Psoas muscle (tissue), 8 donors: ENCODE results near the gene NHEJ1. TPM values are rescaled to one million over a fixed set of nuclear protein-coding genes. Genes with fewer than 3 reads are reported as not detected.

ENCODE experiments used
- ATAC-seq, 4 donors: fragments of 200-7000 bp; cut with Tn5 transposase; one replicate each; pipeline ENCODE4 v1.9.1; 2020; ENCODE audit warnings: moderate library complexity in 3 of 4, mild to moderate bottlenecking in 2 of 4
- DNase-seq, 2 donors: peaks; one replicate each; pipeline ENCODE4 v3.0.0-alpha.2; 2020
- H3K27ac ChIP-seq: fragments of 200-600 bp; one replicate; pipeline ENCODE4 v1.8.0; 2022
- H3K27me3 ChIP-seq, 3 donors: fragments of 200-600 bp in 1 of 3; one replicate each; pipeline versions ENCODE4 v1.6.1 to v1.8.0; 2013 to 2022; ENCODE audit warnings: low read length in 2 of 3, mild to moderate bottlenecking in 2 of 3, moderate library complexity in 1 of 3; ENCODE audit not compliant: insufficient read depth in 3 of 3
- H3K36me3 ChIP-seq, 2 donors: fragments of 200-600 bp in 1 of 2; one replicate each; pipeline versions ENCODE4 v1.6.1 to v1.8.0; 2013 to 2022; ENCODE audit warnings: low read depth in 1 of 2, mild to moderate bottlenecking in 1 of 2, moderate library complexity in 1 of 2; ENCODE audit not compliant: insufficient read depth in 1 of 2
- H3K4me1 ChIP-seq: fragments of 200-600 bp; one replicate; pipeline ENCODE4 v1.8.0; 2022
- H3K4me3 ChIP-seq: fragments of 200-600 bp; one replicate; pipeline ENCODE4 v1.8.0; 2022; ENCODE audit warnings: mild to moderate bottlenecking
- H3K9me3 ChIP-seq: fragments of 200-600 bp; one replicate; pipeline ENCODE4 v1.8.0; 2022
- WGBS, 3 donors: extraction: QIAGEN DNeasy Blood & Tissue Kit; methylation state at CpG; one replicate each; pipeline versions ENCODE4 v1.1.6 to v1.1.7; 2013; 5-methylcytosine and 5-hydroxymethylcytosine counted together
- intact Hi-C, 2 donors: fragments of 100-400 bp; cut with DNase I; formaldehyde crosslinking; loops; one replicate each; pipeline versions ENCODE4 v1.11.0 to v1.14.2; 2022
- polyA plus RNA-seq, 3 donors: library from polyadenylated mRNA; stranded (reverse); fragments of 200-250 nt; gene quantifications; one replicate each; pipeline ENCODE4 v1.2.3, GENCODE V29; 2013
- total RNA-seq, 4 donors: library from RNA; stranded (reverse); fragmentation: NEBNext Ultra II Directional in 2 of 4; extraction: Animal tissue kit (Norgen Biotek cat#: 25700) in 2 of 4; gene quantifications; one replicate each; pipeline versions ENCODE4 v1.2.1 to v1.2.4, GENCODE V29; 2021 to 2023
- TF ChIP-seq, protein P1 (sequence below): fragments of 200-600 bp; IDR thresholded peaks from one replicate; pipeline ENCODE4 v1.8.0; 2022; ENCODE audit warnings: antibody characterized with exemption
- donor health status: healthy with polysubstance abuse.
- donor health status: DM: no; HTN: no; CAD: no; lungs with moderate emphysema.
- donor health status: Bipolar disorder and iron deficiency.
- donor health status: healthy.
- donor health status: DM: yes; HTN: yes; CAD: no.
- donor health status: DM: no; HTN: no; CAD: no.
- donor health status: DM: no; HTN: no; CAD: no.
- donor health status: DM: yes; HTN: yes; CAD: no.

NHEJ1 gene
- total and polyA plus RNA-seq, 7 donors, result 10.7 to 20.5 (median 14.4) TPM

GRCh38 chr2:219078951-219079350 lies 81.7 kb downstream of the NHEJ1 start:
- Histone ChIP-seq H3K9me3 (no peaks in the 10 kb centered on the region), H3K4me1 (no peaks in the 10 kb centered on the region), H3K27ac (no peak overlapping the region), H3K4me3 (no peak overlapping the region), H3K27me3 (no peaks in the 10 kb centered on the region), H3K36me3 (peaks cover 4 to 40% of the 10 kb centered on the region in 2 donors)
- intact Hi-C loops, result loop anchor here in 1 of 2 donors (5.0 kb wide), 1 partner anchor 38 kb away; no protein-coding TSS in a partner anchor
- TF ChIP-seq, protein P1, sequence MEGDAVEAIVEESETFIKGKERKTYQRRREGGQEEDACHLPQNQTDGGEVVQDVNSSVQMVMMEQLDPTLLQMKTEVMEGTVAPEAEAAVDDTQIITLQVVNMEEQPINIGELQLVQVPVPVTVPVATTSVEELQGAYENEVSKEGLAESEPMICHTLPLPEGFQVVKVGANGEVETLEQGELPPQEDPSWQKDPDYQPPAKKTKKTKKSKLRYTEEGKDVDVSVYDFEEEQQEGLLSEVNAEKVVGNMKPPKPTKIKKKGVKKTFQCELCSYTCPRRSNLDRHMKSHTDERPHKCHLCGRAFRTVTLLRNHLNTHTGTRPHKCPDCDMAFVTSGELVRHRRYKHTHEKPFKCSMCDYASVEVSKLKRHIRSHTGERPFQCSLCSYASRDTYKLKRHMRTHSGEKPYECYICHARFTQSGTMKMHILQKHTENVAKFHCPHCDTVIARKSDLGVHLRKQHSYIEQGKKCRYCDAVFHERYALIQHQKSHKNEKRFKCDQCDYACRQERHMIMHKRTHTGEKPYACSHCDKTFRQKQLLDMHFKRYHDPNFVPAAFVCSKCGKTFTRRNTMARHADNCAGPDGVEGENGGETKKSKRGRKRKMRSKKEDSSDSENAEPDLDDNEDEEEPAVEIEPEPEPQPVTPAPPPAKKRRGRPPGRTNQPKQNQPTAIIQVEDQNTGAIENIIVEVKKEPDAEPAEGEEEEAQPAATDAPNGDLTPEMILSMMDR, result no peak
- DNase-seq, result no peak
- ATAC-seq, result no peak
- WGBS, 3 donors, result 94 to 95% (median 95%) methylated on average over 4 of the region's 4 CpGs

- no peaks in the 10 kb centered on the region for H3K4me1 ChIP-seq
- no peak overlapping the region for H3K27ac ChIP-seq
- peaks cover 4 to 40% of the 10 kb centered on the region in 2 donors for H3K36me3 ChIP-seq
- TF ChIP-seq, protein P1, result no peak
- no peaks in the 10 kb centered on the region for H3K27me3 ChIP-seq
- H3K9me3 ChIP-seq, result no peaks in the 10 kb centered on the region
- DNase-seq, result no peak
- no peak for ATAC-seq
- intact Hi-C loops, result loop anchor here in 1 of 2 donors (5.0 kb wide), 1 partner anchor 39 kb away; no protein-coding TSS in a partner anchor
- WGBS, 3 donors, result 84 to 92% (median 91%) methylated on average over 3 of the region's 3 CpGs
- H3K4me3 ChIP-seq, result no peak overlapping the region
Observed at GRCh38 chr2:219078126-219078525, 82.5 kb downstream of the NHEJ1 start.

DNA sequence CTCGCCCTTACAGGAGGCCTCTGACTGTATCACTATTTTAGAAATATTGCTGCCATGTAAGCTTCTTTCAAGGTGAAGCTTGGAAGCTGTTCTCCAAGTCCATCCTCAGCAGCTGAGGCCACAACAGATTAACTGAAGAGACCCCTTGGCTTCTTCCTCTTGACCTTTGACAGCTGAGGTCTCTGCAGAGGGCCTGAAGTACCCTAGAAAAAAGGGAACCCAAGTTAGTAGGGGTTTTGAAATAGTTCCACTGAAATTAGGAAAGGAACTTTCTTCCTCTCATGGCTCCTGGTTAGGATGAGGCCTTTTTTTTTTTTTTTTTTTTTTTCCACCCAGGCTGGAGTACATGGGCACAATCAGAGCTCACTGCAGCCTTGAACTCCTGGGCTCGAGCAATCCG lies 84.4 kb downstream of the NHEJ1 start:
- TF ChIP-seq, protein P1, result no peak
- Histone ChIP-seq H3K4me1 (no peaks in the 10 kb centered on the region), H3K36me3 (peaks cover 4 to 40% of the 10 kb centered on the region in 2 donors), H3K27me3 (no peaks in the 10 kb centered on the region), H3K4me3 (no peak overlapping the region), H3K27ac (no peak overlapping the region), H3K9me3 (no peaks in the 10 kb centered on the region)
- DNase-seq, result no peak
- WGBS, 3 donors, result 93 to 98% (median 95%) methylated on average over 3 of the region's 3 CpGs
- no peak for ATAC-seq
- intact Hi-C loops, result loop anchor here in 1 of 2 donors (5.0 kb wide), 1 partner anchor 41 kb away; no protein-coding TSS in a partner anchor

DNA sequence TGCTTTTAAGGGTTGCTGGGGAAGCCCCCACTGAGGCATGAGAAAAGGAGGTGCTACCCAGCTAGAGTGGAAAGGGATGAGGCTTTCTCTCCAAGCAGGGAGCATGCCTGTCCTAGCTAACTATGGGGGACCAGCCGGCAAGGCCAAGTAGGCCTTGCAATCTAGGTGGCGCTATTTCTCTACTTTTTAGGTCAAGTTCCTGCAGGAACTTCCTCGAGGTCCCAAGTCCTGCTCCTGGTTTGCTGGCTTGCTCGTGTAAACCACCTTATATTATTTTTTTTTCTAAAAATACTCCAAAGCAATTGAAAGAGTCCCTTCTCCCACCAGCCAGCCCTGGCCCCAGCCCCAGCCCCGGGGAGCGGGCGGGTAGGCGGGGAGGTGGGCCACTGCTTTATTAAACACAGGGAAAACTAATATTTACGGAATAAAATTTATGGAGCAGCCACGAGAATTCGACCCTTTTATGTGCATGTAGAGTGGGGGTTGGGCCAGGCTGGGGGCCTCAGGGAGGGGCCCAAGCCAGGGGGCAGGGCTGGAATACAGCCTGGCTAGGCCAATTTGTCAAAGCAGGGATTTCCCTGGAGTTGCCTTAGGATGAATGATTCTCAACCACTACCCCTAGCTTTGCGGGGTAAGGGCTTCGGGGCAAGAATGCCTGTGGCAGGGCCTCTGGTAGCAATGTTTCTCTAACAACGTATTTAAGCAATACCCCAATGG lies 87.0 kb downstream of the NHEJ1 start:
- no peak for DNase-seq
- TF ChIP-seq, protein P1, result peak; percentile 42
- Histone ChIP-seq H3K9me3 (no peaks in the 10 kb centered on the region), H3K4me3 (no peak overlapping the region), H3K27ac (no peak overlapping the region), H3K4me1 (no peaks in the 10 kb centered on the region), H3K27me3 (peaks cover 0 to 3% (median 0%) of the 10 kb centered on the region in 3 donors), H3K36me3 (peaks cover 4 to 40% of the 10 kb centered on the region in 2 donors)
- ATAC-seq, result peak in 1 of 4 donors; percentile 37
- intact Hi-C loops, result loop anchor here in 1 of 2 donors (5.0 kb wide), 1 partner anchor 44 kb away; no protein-coding TSS in a partner anchor
- 58 to 63% (median 59%) methylated on average over 14 of the region's 14 CpGs for WGBS, 3 donors
